Keratinocyte (primary cell): Measurements from ENCODE around the gene SLC66A2. TPM values are rescaled to one million over a fixed set of nuclear protein-coding genes. Genes with fewer than 3 reads are reported as not detected.
"Not testable (repeated sequence)": the region's sequence is repeated elsewhere in the genome, so short reads cannot be mapped to it uniquely, and the experiment has no call there.

Experiments used
- DNase-seq: peaks from one replicate; pipeline ENCODE4 v3.0.0-alpha.2; 2011; ENCODE audit warnings: low read depth, missing footprints, low spot score
- FAIRE-seq: peaks from 2 replicates; lab custom pipeline; 2011; peaks lifted over from hg19 to GRCh38; lab: Jason Lieb, UNC
- H2AFZ ChIP-seq: 2 replicates; pipeline ENCODE4 v1.6.0; 2012; ENCODE audit warnings: low read length, control low read depth, inconsistent platforms; ENCODE audit not compliant: control insufficient read depth
- H3K27ac ChIP-seq: 2 replicates; pipeline ENCODE4 v1.5.1; 2011; ENCODE audit warnings: low read length; ENCODE audit not compliant: control insufficient read depth, insufficient read depth
- H3K27me3 ChIP-seq: 3 replicates; pipeline ENCODE4 v1.6.0; 2011; ENCODE audit warnings: low read length; ENCODE audit not compliant: control insufficient read depth, insufficient read depth; ENCODE audit errors: extremely low read depth
- H3K36me3 ChIP-seq, 2 experiments: 2 replicates in 1 of 2; 3 replicates in 1 of 2; pipeline ENCODE4 v1.5.1; 2011; ENCODE audit warnings: low read length in 2 of 2, mild to moderate bottlenecking in 1 of 2; ENCODE audit not compliant: control insufficient read depth in 2 of 2, insufficient read depth in 2 of 2; ENCODE audit errors: extremely low read depth in 1 of 2
- H3K4me1 ChIP-seq: 3 replicates; pipeline ENCODE4 v1.5.1; 2011; ENCODE audit warnings: low read length; ENCODE audit not compliant: control insufficient read depth, insufficient read depth; ENCODE audit errors: extremely low read depth
- H3K4me2 ChIP-seq: 3 replicates; pipeline ENCODE4 v1.6.0; 2011; ENCODE audit warnings: low read depth, low read length; ENCODE audit not compliant: control insufficient read depth, insufficient read depth; ENCODE audit errors: extremely low read depth
- H3K4me3 ChIP-seq, 3 experiments: fragments of 200-600 bp in 1 of 3; sonication (generic) in 1 of 3; 2 replicates in 2 of 3; 3 replicates in 1 of 3; pipeline ENCODE4 v1.5.1; 2011 to 2016; ENCODE audit warnings: low read length in 3 of 3, mild to moderate bottlenecking in 3 of 3, control low read depth in 2 of 3, inconsistent platforms in 1 of 3, low read depth in 1 of 3, mixed read lengths in 1 of 3, mixed run types in 1 of 3, moderate library complexity in 1 of 3; ENCODE audit not compliant: control insufficient read depth in 2 of 3, insufficient read depth in 2 of 3; ENCODE audit errors: extremely low read depth in 1 of 3
- H3K79me2 ChIP-seq: 2 replicates; pipeline ENCODE4 v1.6.0; 2012; ENCODE audit warnings: low read length; ENCODE audit not compliant: control insufficient read depth, insufficient read depth
- H3K9ac ChIP-seq: 3 replicates; pipeline ENCODE4 v1.6.0; 2011; ENCODE audit warnings: low read length; ENCODE audit not compliant: control insufficient read depth, insufficient read depth; ENCODE audit errors: extremely low read depth
- H3K9me1 ChIP-seq: 3 replicates; pipeline ENCODE4 v1.6.0; 2011; ENCODE audit warnings: low read length; ENCODE audit not compliant: control insufficient read depth, insufficient read depth; ENCODE audit errors: extremely low read depth
- H3K9me3 ChIP-seq: 2 replicates; pipeline ENCODE4 v1.5.1; 2012; ENCODE audit warnings: low read depth, low read length; ENCODE audit not compliant: control insufficient read depth
- H4K20me1 ChIP-seq: 3 replicates; pipeline ENCODE4 v1.6.0; 2011; ENCODE audit warnings: low read length; ENCODE audit not compliant: control insufficient read depth, insufficient read depth; ENCODE audit errors: extremely low read depth
- CTCF ChIP-seq, 3 experiments: IDR thresholded peaks in 1 of 3; conservative IDR thresholded peaks in 1 of 3; optimal IDR thresholded peaks in 1 of 3; 2 replicates in 2 of 3; 3 replicates in 1 of 3; pipeline versions ENCODE3 to v1.5.1; 2011; ENCODE audit warnings: low read length in 3 of 3, mild to moderate bottlenecking in 3 of 3, moderate library complexity in 2 of 3, control low read depth in 1 of 3, inconsistent platforms in 1 of 3; ENCODE audit not compliant: insufficient read depth in 2 of 3; ENCODE audit errors: extremely low read depth in 1 of 3
- EZH2 ChIP-seq: IDR thresholded peaks from one replicate; pipeline ENCODE4 v1.6.1; 2012; ENCODE audit warnings: inconsistent platforms, mild to moderate bottlenecking, low read length, moderate library complexity
- dilution Hi-C: fragments of 300-500 bp; cut with MboI; formaldehyde crosslinking; loops from one replicate; pipeline ENCODE4 v1.7.0; 2020; ENCODE audit warnings: low sequenced_read_pairs; ENCODE audit not compliant: extremely low pct_ligation_motif_present
- polyA plus RNA-seq, 5 experiments: library from polyadenylated mRNA; depleted of rRNA in 3 of 5; stranded (reverse) in 3 of 5; stranded (forward) in 1 of 5; unstranded in 1 of 5; fragments of >200 nt; gene quantifications; 1 replicate in 1 of 5; 2 replicates in 3 of 5; 3 replicates in 1 of 5; pipeline versions ENCODE4 v1.2.1 to v1.2.3, GENCODE V29; 2011 to 2012; ENCODE audit warnings: missing spikeins in 2 of 5, low read depth in 1 of 5, low replicate concordance in 1 of 5

SLC66A2 gene
- polyA plus RNA-seq, 1 donor (not counting 4 experiments of a cell fraction or from before 2014, with no cell fraction given), result 16.3 TPM

- Histone ChIP-seq H3K4me3 (no peak overlapping the region), H4K20me1 (no peaks in the 10 kb centered on the region), H3K9me3 (no peaks in the 10 kb centered on the region), H2AFZ (no peak overlapping the region), H3K9ac (peak overlapping the region; percentile 65), H3K4me1 (peaks cover 41% of the 10 kb centered on the region), H3K27ac (peak overlapping the region; percentile 53), H3K4me2 (peak overlapping the region; percentile 64), H3K79me2 (peaks cover 6% of the 10 kb centered on the region), H3K36me3 (peaks cover 0 to 3% of the 10 kb centered on the region in 2 experiments), H3K9me1 (no peaks in the 10 kb centered on the region), H3K27me3 (no peaks in the 10 kb centered on the region)
- DNase-seq (no peak), FAIRE-seq (no peak)
- dilution Hi-C loops, result no loop called here
- no peak for TF ChIP-seq CTCF (optimal IDR thresholded peaks at IDR 0.05 in 1 of 3, IDR thresholded peaks at IDR 0.05 in 1 of 3, conservative IDR thresholded peaks at IDR 0.05 in 1 of 3; ENCODE audit: extremely low read depth in 1 of 3, insufficient read depth in 2 of 3, low read length in 3 of 3)
- TF ChIP-seq EZH2, result no peak
Observed at GRCh38 chr18:79960921-79961526, 9.6 kb upstream of the SLC66A2 start.

- H4K20me1 ChIP-seq, H3K36me3 ChIP-seq, H3K27me3 ChIP-seq, dilution Hi-C loops, H3K9me3 ChIP-seq, H3K79me2 ChIP-seq, FAIRE-seq, H3K9me1 ChIP-seq: not testable (repeated sequence)
- DNase-seq, result peak; percentile 57
- H3K4me1 ChIP-seq, result peaks cover 37% of the 10 kb centered on the region
- peak overlapping the region; percentile 73 for H3K4me2 ChIP-seq
- peak in 1 of 3 experiments; percentile 20 for TF ChIP-seq CTCF (optimal IDR thresholded peaks at IDR 0.05 in 1 of 3, IDR thresholded peaks at IDR 0.05 in 1 of 3, conservative IDR thresholded peaks at IDR 0.05 in 1 of 3; ENCODE audit: extremely low read depth in 1 of 3, insufficient read depth in 2 of 3, low read length in 3 of 3)
- peak overlapping the region; percentile 53 for H3K27ac ChIP-seq
- H3K9ac ChIP-seq, result peak overlapping the region; percentile 65
- H3K4me3 ChIP-seq, result peak overlapping the region in 1 of 3 experiments; percentile 27
- peak overlapping the region; percentile 78 for H2AFZ ChIP-seq
Observed at GRCh38 chr18:79960161-79960801, 8.8 kb upstream of the SLC66A2 start.
